PFSK-1 (cell line): ENCODE data around the gene NANOGP8.

Source experiments
- FOXP2 ChIP-seq: optimal IDR thresholded peaks from 2 replicates; pipeline ENCODE3; 2011; ENCODE audit warnings: borderline replicate concordance, control low read depth, inconsistent platforms; ENCODE audit not compliant: insufficient read depth; ENCODE audit errors: extremely low read length, extremely low read depth
- POLR2AphosphoS5 ChIP-seq: IDR thresholded peaks from 2 replicates; pipeline ENCODE4 v1.6.1; 2012; ENCODE audit warnings: low read depth, mild to moderate bottlenecking, control low read depth, low read length, moderate library complexity
- REST ChIP-seq, 2 experiments: IDR thresholded peaks; 2 replicates each; pipeline versions ENCODE4 v1.6.1 to v1.8.0; 2011 to 2012; ENCODE audit warnings: low read depth in 2 of 2, low read length in 2 of 2, control low read depth in 1 of 2, inconsistent platforms in 1 of 2, mild to moderate bottlenecking in 1 of 2, moderate library complexity in 1 of 2; ENCODE audit not compliant: insufficient read depth in 1 of 2
- SIN3A ChIP-seq: IDR thresholded peaks from 2 replicates; pipeline ENCODE4 v1.6.1; 2012; ENCODE audit warnings: mild to moderate bottlenecking, low read length, moderate library complexity, borderline replicate concordance; ENCODE audit not compliant: insufficient read depth
- TAF1 ChIP-seq: IDR thresholded peaks from 2 replicates; pipeline ENCODE4 v1.6.1; 2012; ENCODE audit warnings: low read length, control low read depth, borderline replicate concordance; ENCODE audit not compliant: insufficient read depth

The NANOGP8 gene

GRCh38 chr15:35055416-35056105 is 29.5 kb downstream of the NANOGP8 start:
- TF ChIP-seq FOXP2 (no peak), POLR2AphosphoS5 (no peak)

- TF ChIP-seq SIN3A: no peak
- TF ChIP-seq TAF1: no peak
- no peak for TF ChIP-seq POLR2AphosphoS5
- TF ChIP-seq REST (IDR thresholded peaks at IDR 0.05; ENCODE audit: insufficient read depth in 1 of 2, low read depth in 2 of 2, low read length in 2 of 2): no peak
- no peak for TF ChIP-seq FOXP2
Measured at GRCh38 chr15:35054380-35054779, 30.7 kb downstream of the NANOGP8 start.

- TF ChIP-seq FOXP2: no peak
- no peak for TF ChIP-seq POLR2AphosphoS5
- no peak for TF ChIP-seq TAF1
Measured at GRCh38 chr15:35047996-35048395, 37.1 kb downstream of the NANOGP8 start.

- TF ChIP-seq POLR2AphosphoS5 (no peak), FOXP2 (no peak), REST (IDR thresholded peaks at IDR 0.05; ENCODE audit: insufficient read depth in 1 of 2, low read depth in 2 of 2, low read length in 2 of 2) (no peak), TAF1 (no peak), SIN3A (no peak)
Measured at GRCh38 chr15:35047528-35047927, 37.6 kb downstream of the NANOGP8 start.

GRCh38 chr15:35043373-35044095 is 41.6 kb downstream of the NANOGP8 start:
- TF ChIP-seq POLR2AphosphoS5: no peak
- no peak for TF ChIP-seq FOXP2
- no peak for TF ChIP-seq TAF1
- no peak for TF ChIP-seq REST (IDR thresholded peaks at IDR 0.05; ENCODE audit: insufficient read depth in 1 of 2, low read depth in 2 of 2, low read length in 2 of 2)
- TF ChIP-seq SIN3A: no peak
